K562 (cell line): ENCODE results near the gene TNRC6B. TPM values are rescaled to one million over a fixed set of nuclear protein-coding genes. Genes with fewer than 3 reads are reported as not detected.

Experiments
- EWSR1 ChIP-seq: fragments of 450-650 bp; IDR thresholded peaks from 2 replicates; pipeline ENCODE4 v1.6.1; 2018; ENCODE audit warnings: borderline replicate concordance, mild to moderate bottlenecking, low read depth, moderate library complexity; ENCODE audit not compliant: partially characterized antibody
- HDAC3 ChIP-seq: fragments of 450-650 bp; IDR thresholded peaks from 2 replicates; pipeline ENCODE4 v1.6.1; 2018; ENCODE audit warnings: borderline replicate concordance, mild to moderate bottlenecking, moderate library complexity; ENCODE audit not compliant: partially characterized antibody
- KDM2B ChIP-seq: fragments of 250-450 bp; sonication (Bioruptor Pico); IDR thresholded peaks from 2 replicates; pipeline ENCODE4 v1.8.0; 2021; ENCODE audit warnings: mild to moderate bottlenecking, moderate library complexity
- KLF13 ChIP-seq: fragments of 450-650 bp; IDR thresholded peaks from 2 replicates; pipeline ENCODE4 v1.6.1; 2016; ENCODE audit warnings: missing genetic modification characterization, low read depth, mild to moderate bottlenecking, missing compliant biosample characterization, moderate library complexity, borderline replicate concordance
- MAFG ChIP-seq: fragments of 450-650 bp; conservative IDR thresholded peaks from 2 replicates; pipeline ENCODE4 v1.6.1; 2016; ENCODE audit warnings: missing genetic modification characterization, missing compliant biosample characterization
- MBD2 ChIP-seq: sonication (generic); IDR thresholded peaks from 2 replicates; pipeline ENCODE4 v1.6.1; 2016; ENCODE audit warnings: low read depth, borderline replicate concordance
- MCM7 ChIP-seq, 2 experiments: fragments of 450-650 bp; IDR thresholded peaks; 2 replicates each; pipeline ENCODE4 v1.6.1; 2016 to 2018
- MEF2D ChIP-seq: conservative IDR thresholded peaks from 2 replicates; pipeline ENCODE4 v1.6.1; 2016; ENCODE audit warnings: low read depth, missing genetic modification characterization, missing compliant biosample characterization
- MYNN ChIP-seq, 2 experiments: sonication (generic); formaldehyde crosslinking in 1 of 2; IDR thresholded peaks; 2 replicates each; pipeline versions ENCODE4 v1.5.0 to v1.6.1; 2016 to 2020; ENCODE audit warnings: antibody characterized with exemption in 1 of 2, missing genetic modification reagents in 1 of 2
- NCOA2 ChIP-seq, 2 experiments: fragments of 450-650 bp; IDR thresholded peaks; 2 replicates each; pipeline ENCODE4 v1.6.1; 2018; ENCODE audit warnings: mild to moderate bottlenecking in 2 of 2, moderate library complexity in 1 of 2; ENCODE audit not compliant: partially characterized antibody in 2 of 2
- NCOR1 ChIP-seq: fragments of 450-650 bp; IDR thresholded peaks from 2 replicates; pipeline ENCODE4 v1.6.1; 2016; ENCODE audit warnings: mild to moderate bottlenecking, moderate library complexity
- PURB ChIP-seq: sonication (generic); formaldehyde crosslinking; IDR thresholded peaks from 2 replicates; pipeline ENCODE4 v1.9.0; 2021; ENCODE audit warnings: low read depth, mild to moderate bottlenecking, missing genetic modification reagents
- SRSF3 ChIP-seq: fragments of 200-400 bp; formaldehyde crosslinking; IDR thresholded peaks from 2 replicates; pipeline ENCODE4 v1.6.1; 2016; ENCODE audit warnings: mild to moderate bottlenecking, low read length, moderate library complexity; ENCODE audit not compliant: insufficient read depth
- SUPT5H ChIP-seq: fragments of 450-650 bp; IDR thresholded peaks from 2 replicates; pipeline ENCODE4 v1.6.1; 2016
- TGIF2 ChIP-seq: sonication (generic); formaldehyde crosslinking; IDR thresholded peaks from 2 replicates; pipeline ENCODE4 v1.8.1; 2022; ENCODE audit warnings: mild to moderate bottlenecking, missing genetic modification reagents, moderate library complexity
- ZBTB7A ChIP-seq: IDR thresholded peaks from 2 replicates; pipeline ENCODE4 v1.6.1; 2011; ENCODE audit warnings: low read depth, mild to moderate bottlenecking, low read length, moderate library complexity, borderline replicate concordance; ENCODE audit not compliant: control insufficient read depth
- ZC3H8 ChIP-seq: fragments of 450-650 bp; IDR thresholded peaks from 2 replicates; pipeline ENCODE4 v1.6.1; 2017
- ZFPM2 ChIP-seq: fragments of 250-450 bp; sonication (Bioruptor Pico); IDR thresholded peaks from 2 replicates; pipeline ENCODE4 v1.5.1; 2022; ENCODE audit warnings: mild to moderate bottlenecking
- polyA plus RNA-seq, 8 experiments: library from polyadenylated mRNA; depleted of rRNA in 4 of 8; stranded (reverse) in 5 of 8; unstranded in 3 of 8; fragments of >200 nt; fragmentation: Nextera tagmentation in 2 of 8; fragmentation: Illumina TruSeq in 1 of 8; extraction: Ambion mirVana in 2 of 8; extraction: Trizol in 1 of 8; gene quantifications; 2 replicates each; pipeline versions ENCODE4 v1.2.1 to v1.2.3, GENCODE V29; 2011 to 2014; ENCODE audit warnings: inconsistent platforms in 1 of 8, missing spikeins in 1 of 8
- total RNA-seq, 7 experiments: library from RNA; depleted of rRNA in 6 of 7; stranded (reverse); fragments of >200 nt in 6 of 7; fragmentation: Illumina TruSeq in 2 of 7; extraction: Trizol in 2 of 7; gene quantifications; 2 replicates each; pipeline versions ENCODE4 v1.2.1 to v1.2.3, GENCODE V29; 2011 to 2021; ENCODE audit warnings: low replicate concordance in 1 of 7
- TF ChIP-seq, protein P1 (sequence below): fragments of 150-350 bp; conservative IDR thresholded peaks from 2 replicates; pipeline ENCODE4 v1.6.1; 2014; ENCODE audit warnings: low read length
- TF ChIP-seq, protein P2 (sequence below): sonication (generic); formaldehyde crosslinking; IDR thresholded peaks from 2 replicates; pipeline ENCODE4 v1.8.1; 2023; ENCODE audit warnings: mild to moderate bottlenecking, missing genetic modification reagents

The TNRC6B gene
- total and polyA plus RNA-seq, 9 of the 15 experiments (the other 6 are each of a cell fraction or from before 2014, with no cell fraction given), result 0.96 to 18.8 (median 10.8) TPM

GRCh38 chr22:40176921-40177737 is 596 bp upstream of the TNRC6B start (continued):
- TF ChIP-seq EWSR1 (no peak), MCM7 (IDR thresholded peaks at IDR 0.05) (no peak), SUPT5H (0 out of 2 replicates have a peak, but pooled peaks have one; percentile 16), MYNN (IDR thresholded peaks at IDR 0.05) (peak; percentile 55; the same call in 1 of the 2 replicates), MYNN (CRISPR knock-in tag; IDR thresholded peaks at IDR 0.05) (no peak), KLF13 (tag) (no peak), HDAC3 (peak; percentile 30), KDM2B (CRISPR knock-in tag) (no peak), ZC3H8 (no peak), ZFPM2 (CRISPR knock-in tag) (no peak), PURB (no peak), NCOR1 (peak; percentile 57), MEF2D (tag) (peak; percentile 39; the same call in 1 of the 2 replicates), MAFG (peak; percentile 49; the same call in 1 of the 2 replicates), SRSF3 (no peak), MBD2 (0 out of 2 replicates have a peak, but pooled peaks have one; percentile 22), TGIF2 (no peak), ZBTB7A (no peak), NCOA2 (IDR thresholded peaks at IDR 0.05; ENCODE audit: partially characterized antibody in 2 of 2) (no peak)
- TF ChIP-seq, protein P1, sequence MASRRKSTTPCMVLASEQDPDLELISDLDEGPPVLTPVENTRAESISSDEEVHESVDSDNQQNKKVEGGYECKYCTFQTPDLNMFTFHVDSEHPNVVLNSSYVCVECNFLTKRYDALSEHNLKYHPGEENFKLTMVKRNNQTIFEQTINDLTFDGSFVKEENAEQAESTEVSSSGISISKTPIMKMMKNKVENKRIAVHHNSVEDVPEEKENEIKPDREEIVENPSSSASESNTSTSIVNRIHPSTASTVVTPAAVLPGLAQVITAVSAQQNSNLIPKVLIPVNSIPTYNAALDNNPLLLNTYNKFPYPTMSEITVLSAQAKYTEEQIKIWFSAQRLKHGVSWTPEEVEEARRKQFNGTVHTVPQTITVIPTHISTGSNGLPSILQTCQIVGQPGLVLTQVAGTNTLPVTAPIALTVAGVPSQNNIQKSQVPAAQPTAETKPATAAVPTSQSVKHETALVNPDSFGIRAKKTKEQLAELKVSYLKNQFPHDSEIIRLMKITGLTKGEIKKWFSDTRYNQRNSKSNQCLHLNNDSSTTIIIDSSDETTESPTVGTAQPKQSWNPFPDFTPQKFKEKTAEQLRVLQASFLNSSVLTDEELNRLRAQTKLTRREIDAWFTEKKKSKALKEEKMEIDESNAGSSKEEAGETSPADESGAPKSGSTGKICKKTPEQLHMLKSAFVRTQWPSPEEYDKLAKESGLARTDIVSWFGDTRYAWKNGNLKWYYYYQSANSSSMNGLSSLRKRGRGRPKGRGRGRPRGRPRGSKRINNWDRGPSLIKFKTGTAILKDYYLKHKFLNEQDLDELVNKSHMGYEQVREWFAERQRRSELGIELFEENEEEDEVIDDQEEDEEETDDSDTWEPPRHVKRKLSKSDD, result no peak
- TF ChIP-seq, protein P2, sequence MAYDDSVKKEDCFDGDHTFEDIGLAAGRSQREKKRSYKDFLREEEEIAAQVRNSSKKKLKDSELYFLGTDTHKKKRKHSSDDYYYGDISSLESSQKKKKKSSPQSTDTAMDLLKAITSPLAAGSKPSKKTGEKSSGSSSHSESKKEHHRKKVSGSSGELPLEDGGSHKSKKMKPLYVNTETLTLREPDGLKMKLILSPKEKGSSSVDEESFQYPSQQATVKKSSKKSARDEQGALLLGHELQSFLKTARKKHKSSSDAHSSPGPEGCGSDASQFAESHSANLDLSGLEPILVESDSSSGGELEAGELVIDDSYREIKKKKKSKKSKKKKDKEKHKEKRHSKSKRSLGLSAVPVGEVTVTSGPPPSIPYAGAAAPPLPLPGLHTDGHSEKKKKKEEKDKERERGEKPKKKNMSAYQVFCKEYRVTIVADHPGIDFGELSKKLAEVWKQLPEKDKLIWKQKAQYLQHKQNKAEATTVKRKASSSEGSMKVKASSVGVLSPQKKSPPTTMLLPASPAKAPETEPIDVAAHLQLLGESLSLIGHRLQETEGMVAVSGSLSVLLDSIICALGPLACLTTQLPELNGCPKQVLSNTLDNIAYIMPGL (CRISPR knock-in tag), result no peak
